ENCODE measurements around the gene MYO3B.

Gene MYO3B

GRCh38 chr2:170177950-170178781 is at the start of gene MYO3B:
Gene MYO3B, plus strand, starts transcription at chr2:170178147. Its CDS starts 141 bp downstream, at chr2:170178288.
- DNase-seq: no peak

- no peak for DNase-seq
These were observed 38.5 kb upstream of the MYO3B start for GRCh38 chr2:170139276-170139967.

- DNase-seq: no peak
These were observed 37.4 kb upstream of the MYO3B start for GRCh38 chr2:170140561-170140960.

- DNase-seq: no peak
These were observed 36.1 kb upstream of the MYO3B start for GRCh38 chr2:170141865-170142264.

GRCh38 chr2:170142502-170142901 is 35.4 kb upstream of the MYO3B start:
- DNase-seq: no peak

- no peak for DNase-seq
These were observed 34.8 kb upstream of the MYO3B start for GRCh38 chr2:170143045-170143717.

GRCh38 chr2:170144761-170145160 is 33.2 kb upstream of the MYO3B start:
- no peak for DNase-seq

- DNase-seq: no peak
These were observed 32.8 kb upstream of the MYO3B start for GRCh38 chr2:170145191-170145590.

- no peak for DNase-seq
These were observed 32.1 kb upstream of the MYO3B start for GRCh38 chr2:170145675-170146432.

- no peak for DNase-seq
These were observed 31.2 kb upstream of the MYO3B start for GRCh38 chr2:170146784-170147183.

- DNase-seq: no peak
These were observed 30.4 kb upstream of the MYO3B start for GRCh38 chr2:170147576-170147975.

GRCh38 chr2:170148161-170148560 is 29.8 kb upstream of the MYO3B start:
- DNase-seq: no peak

GRCh38 chr2:170152421-170152820 is 25.5 kb upstream of the MYO3B start:
- DNase-seq: no peak

- no peak for DNase-seq
These were observed 22.8 kb upstream of the MYO3B start for GRCh38 chr2:170155022-170155722.

- no peak for DNase-seq
These were observed 22.2 kb upstream of the MYO3B start for GRCh38 chr2:170155723-170156253.

- DNase-seq: no peak
These were observed 21.4 kb upstream of the MYO3B start for GRCh38 chr2:170156592-170156991.

- DNase-seq: no peak
These were observed 20.8 kb upstream of the MYO3B start for GRCh38 chr2:170157025-170157684.

GRCh38 chr2:170159060-170159459 is 18.9 kb upstream of the MYO3B start:
- DNase-seq: no peak

GRCh38 chr2:170161516-170162270 is 16.3 kb upstream of the MYO3B start:
- DNase-seq: no peak

- no peak for DNase-seq
These were observed 15.7 kb upstream of the MYO3B start for GRCh38 chr2:170162271-170162632.
